ENCODE results near the gene SUGCT.

The SUGCT gene

GRCh38 chr7:40889099-40889498, 754.3 kb downstream of the SUGCT start:
- no peak overlapping the region for H3K27ac ChIP-seq
- TF ChIP-seq, protein P1, sequence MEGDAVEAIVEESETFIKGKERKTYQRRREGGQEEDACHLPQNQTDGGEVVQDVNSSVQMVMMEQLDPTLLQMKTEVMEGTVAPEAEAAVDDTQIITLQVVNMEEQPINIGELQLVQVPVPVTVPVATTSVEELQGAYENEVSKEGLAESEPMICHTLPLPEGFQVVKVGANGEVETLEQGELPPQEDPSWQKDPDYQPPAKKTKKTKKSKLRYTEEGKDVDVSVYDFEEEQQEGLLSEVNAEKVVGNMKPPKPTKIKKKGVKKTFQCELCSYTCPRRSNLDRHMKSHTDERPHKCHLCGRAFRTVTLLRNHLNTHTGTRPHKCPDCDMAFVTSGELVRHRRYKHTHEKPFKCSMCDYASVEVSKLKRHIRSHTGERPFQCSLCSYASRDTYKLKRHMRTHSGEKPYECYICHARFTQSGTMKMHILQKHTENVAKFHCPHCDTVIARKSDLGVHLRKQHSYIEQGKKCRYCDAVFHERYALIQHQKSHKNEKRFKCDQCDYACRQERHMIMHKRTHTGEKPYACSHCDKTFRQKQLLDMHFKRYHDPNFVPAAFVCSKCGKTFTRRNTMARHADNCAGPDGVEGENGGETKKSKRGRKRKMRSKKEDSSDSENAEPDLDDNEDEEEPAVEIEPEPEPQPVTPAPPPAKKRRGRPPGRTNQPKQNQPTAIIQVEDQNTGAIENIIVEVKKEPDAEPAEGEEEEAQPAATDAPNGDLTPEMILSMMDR (conservative IDR thresholded peaks at IDR 0.05): no peak

DNA sequence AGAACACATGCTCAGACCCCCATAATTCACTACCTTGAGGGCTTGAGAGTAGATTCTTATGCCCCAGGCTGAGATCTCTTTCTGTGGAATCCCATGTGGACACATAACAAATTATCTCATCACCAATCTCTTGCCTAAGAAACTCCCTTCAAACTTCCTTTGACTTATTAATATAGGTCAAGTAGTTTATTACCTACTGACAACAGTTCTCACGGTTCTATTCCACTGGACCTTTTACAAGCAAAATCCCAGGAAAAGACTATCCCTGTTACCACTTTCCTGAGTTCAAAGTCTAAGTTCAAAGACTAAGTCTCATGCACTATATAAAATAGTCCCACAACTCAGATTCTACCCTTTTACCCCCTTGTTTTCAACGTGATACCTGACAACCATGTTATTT, 754.7 kb downstream of the SUGCT start:
- no peak overlapping the region for H3K27ac ChIP-seq
- TF ChIP-seq, protein P1 (conservative IDR thresholded peaks at IDR 0.05): no peak

DNA sequence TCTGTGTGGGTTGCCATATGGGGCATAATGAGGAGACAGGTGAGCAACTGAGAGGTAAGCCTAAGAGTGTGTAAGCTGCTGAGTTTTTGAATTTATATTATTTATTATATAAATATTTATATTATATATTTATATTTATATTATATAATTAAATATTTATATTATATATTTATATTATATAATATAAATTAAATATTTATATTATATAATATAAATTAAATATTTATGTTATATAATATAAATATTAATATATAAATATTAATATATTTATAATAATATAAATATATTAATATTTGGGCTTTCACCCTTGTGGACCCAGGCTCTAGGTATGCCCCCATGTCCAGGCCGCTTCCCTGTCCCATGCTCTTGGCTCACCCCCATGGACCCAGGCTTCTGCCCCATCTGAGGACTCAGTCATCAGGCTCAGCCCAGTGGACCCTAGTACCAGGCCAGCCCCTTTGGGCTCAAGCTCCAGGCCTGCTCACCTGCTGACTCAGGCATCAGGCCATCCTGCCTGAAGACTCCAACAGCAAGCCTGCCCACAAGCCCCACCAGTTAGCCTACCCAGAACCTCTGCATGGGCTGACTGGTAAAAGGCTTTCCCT, 755.4 kb downstream of the SUGCT start:
- H3K27ac ChIP-seq: no peak overlapping the region
- TF ChIP-seq, protein P1 (conservative IDR thresholded peaks at IDR 0.05): no peak

- H3K27ac ChIP-seq: no peak overlapping the region
- TF ChIP-seq, protein P1 (conservative IDR thresholded peaks at IDR 0.05): no peak
These were observed 756.4 kb downstream of the SUGCT start for GRCh38 chr7:40891232-40891631.

DNA sequence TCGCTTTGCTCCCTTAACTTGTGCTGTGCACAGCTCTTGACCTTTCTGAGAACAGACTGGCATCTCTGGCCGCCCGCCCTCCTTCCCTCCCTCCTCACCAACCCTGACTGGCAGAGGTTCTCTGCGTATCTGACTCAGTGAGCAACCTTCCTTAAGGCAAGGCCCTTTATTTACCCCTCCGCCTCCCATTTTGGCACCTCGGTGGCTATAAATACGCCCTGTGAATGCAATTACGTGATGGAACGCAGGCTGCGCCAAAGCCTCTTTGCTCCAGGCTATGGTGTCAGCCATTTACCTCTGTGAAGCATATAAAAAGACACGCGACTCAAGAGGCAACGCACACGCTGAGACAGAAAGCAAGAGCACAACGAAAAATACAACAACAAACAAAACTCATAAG, 764.3 kb downstream of the SUGCT start:
- TF ChIP-seq, protein P1 (conservative IDR thresholded peaks at IDR 0.05): no peak
- H3K27ac ChIP-seq: no peak overlapping the region

- TF ChIP-seq, protein P1 (conservative IDR thresholded peaks at IDR 0.05): no peak
These were observed 765.1 kb downstream of the SUGCT start for GRCh38 chr7:40899636-40900507.

DNA sequence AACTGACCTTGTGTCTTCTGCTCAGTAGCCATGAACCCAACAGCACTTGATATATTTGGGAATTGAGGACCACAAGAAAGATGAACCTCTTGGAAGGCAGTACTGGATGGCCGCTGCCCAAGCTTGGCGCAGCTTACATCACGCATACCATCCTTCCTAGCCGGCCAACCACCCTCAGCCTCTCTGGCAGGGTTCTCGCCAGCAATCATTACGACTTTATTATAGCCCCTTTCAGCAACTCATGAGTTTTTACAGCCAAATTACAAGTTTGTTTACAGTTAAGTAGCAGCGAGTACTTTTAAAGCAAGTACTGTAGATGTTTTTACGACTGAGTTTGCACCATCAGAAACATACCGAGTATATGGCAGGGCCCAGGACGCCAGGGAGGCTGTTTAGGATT, 769.1 kb downstream of the SUGCT start:
- TF ChIP-seq, protein P1 (conservative IDR thresholded peaks at IDR 0.05): no peak
- no peak overlapping the region for H3K27ac ChIP-seq

More at GRCh38 chr7:40899636-40900507, 765.1 kb downstream of the SUGCT start:
- no peak overlapping the region for H3K27ac ChIP-seq
